Neural cell (in vitro differentiated cells): ENCODE data around the gene HLA-A.
"Not testable (repeated sequence)": the region's sequence is repeated elsewhere in the genome, so short reads cannot be mapped to it uniquely, and the experiment has no call there.

Source experiments
- CTCF ChIP-seq: fragments of 450-650 bp; IDR thresholded peaks from 2 replicates; pipeline ENCODE4 v1.5.1; 2014; ENCODE audit warnings: antibody characterized with exemption, mild to moderate bottlenecking, moderate library complexity; ENCODE audit not compliant: poor library complexity, severe bottlenecking
- EP300 ChIP-seq: fragments of 450-650 bp; conservative IDR thresholded peaks from 2 replicates; pipeline ENCODE4 v1.6.1; 2014; ENCODE audit warnings: antibody characterized with exemption, mild to moderate bottlenecking, moderate library complexity; ENCODE audit not compliant: poor library complexity, severe bottlenecking

- TF ChIP-seq CTCF, EP300: not testable (repeated sequence)
Measured at GRCh38 chr6:29980013-29980412, 37.7 kb downstream of the HLA-A start.
